ENCODE results near the gene TFAP2A. TPM values are rescaled to one million over a fixed set of nuclear protein-coding genes. Genes with fewer than 3 reads are reported as not detected.

Gene TFAP2A
- polyA plus RNA-seq, 1 donor (not counting 4 experiments of a cell fraction or from before 2014, with no cell fraction given): 30.2 TPM

DNA sequence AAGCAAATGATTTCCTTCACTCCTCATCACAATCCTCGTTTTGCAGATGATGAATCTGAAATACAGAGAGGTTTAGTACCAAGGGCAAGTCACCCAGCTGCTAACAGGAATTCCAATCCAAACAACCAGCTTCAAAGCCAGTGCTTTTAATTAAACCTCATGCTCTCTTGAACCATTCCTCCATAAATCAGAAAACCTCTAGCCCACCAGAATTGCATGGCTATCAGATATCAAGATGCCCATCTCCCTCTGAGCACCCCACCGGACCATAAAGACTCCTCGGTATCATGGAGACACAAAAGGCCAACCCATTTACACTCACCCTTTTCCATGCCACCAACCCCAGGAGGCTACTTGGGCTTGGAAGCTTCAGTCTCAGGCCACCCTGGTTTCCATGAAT, 46.0 kb downstream of the TFAP2A start:
- no peaks in the 10 kb centered on the region for H4K20me1 ChIP-seq (ENCODE audit: control insufficient read depth, extremely low read depth, insufficient read depth, low read length)
- dilution Hi-C loops (cut with MboI; ENCODE audit: extremely low pct_ligation_motif_present, low sequenced_read_pairs): no loop called here
- FAIRE-seq: no peak

DNA sequence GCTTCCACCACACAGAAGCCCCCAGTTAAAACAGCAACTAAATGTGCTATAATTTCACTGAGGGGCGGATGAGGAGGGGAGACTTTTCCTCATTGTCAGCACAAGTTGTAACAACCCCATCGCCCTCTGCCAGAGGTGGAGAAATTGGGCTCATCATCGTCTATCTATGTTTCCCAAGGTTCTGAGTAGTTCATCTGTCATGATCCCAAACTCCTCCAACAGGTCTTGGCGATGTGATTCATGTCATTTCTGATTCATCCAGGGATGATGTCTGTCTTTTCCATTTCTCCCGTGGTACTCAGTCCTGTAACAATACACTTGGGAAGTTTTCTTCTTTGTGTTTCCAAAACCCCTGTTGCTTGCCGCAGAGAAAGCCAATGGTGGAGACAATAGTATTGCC, 51.0 kb downstream of the TFAP2A start:
- no peaks in the 10 kb centered on the region for H3K9me1 ChIP-seq (ENCODE audit: control insufficient read depth, extremely low read depth, insufficient read depth, low read length)
- dilution Hi-C loops (cut with MboI; ENCODE audit: extremely low pct_ligation_motif_present, low sequenced_read_pairs): no loop called here
- peak overlapping the region; percentile 77 for H3K27ac ChIP-seq (ENCODE audit: control insufficient read depth, insufficient read depth, low read length)
- peak overlapping the region; percentile 43 for H2AFZ ChIP-seq (ENCODE audit: control insufficient read depth, low read length)
- H3K79me2 ChIP-seq (ENCODE audit: control insufficient read depth, insufficient read depth, low read length): no peaks in the 10 kb centered on the region
- peaks cover 9% of the 10 kb centered on the region for H3K4me1 ChIP-seq (ENCODE audit: control insufficient read depth, extremely low read depth, insufficient read depth, low read length)
- no peaks in the 10 kb centered on the region for H3K27me3 ChIP-seq (ENCODE audit: control insufficient read depth, extremely low read depth, insufficient read depth, low read length)
- no peaks in the 10 kb centered on the region for H3K9me3 ChIP-seq (ENCODE audit: control insufficient read depth, low read depth, low read length)
- peak overlapping the region; percentile 28 for H3K9ac ChIP-seq (ENCODE audit: control insufficient read depth, extremely low read depth, insufficient read depth, low read length)
- DNase-seq (ENCODE audit: low read depth, low spot score): no peak
- FAIRE-seq: peak; percentile 83
- H4K20me1 ChIP-seq (ENCODE audit: control insufficient read depth, extremely low read depth, insufficient read depth, low read length): no peaks in the 10 kb centered on the region
- peak overlapping the region; percentile 31 for H3K4me2 ChIP-seq (ENCODE audit: control insufficient read depth, extremely low read depth, insufficient read depth, low read depth, low read length)
- H3K4me3 ChIP-seq (ENCODE audit: control insufficient read depth in 2 of 3, extremely low read depth in 1 of 3, insufficient read depth in 2 of 3, low read depth in 1 of 3, low read length in 3 of 3): no peak overlapping the region
- no peaks in the 10 kb centered on the region for H3K36me3 ChIP-seq (ENCODE audit: control insufficient read depth in 2 of 2, extremely low read depth in 1 of 2, insufficient read depth in 2 of 2, low read length in 2 of 2)
- no peak for TF ChIP-seq EZH2 (IDR thresholded peaks at IDR 0.05; ENCODE audit: low read length)
- TF ChIP-seq, protein P1, sequence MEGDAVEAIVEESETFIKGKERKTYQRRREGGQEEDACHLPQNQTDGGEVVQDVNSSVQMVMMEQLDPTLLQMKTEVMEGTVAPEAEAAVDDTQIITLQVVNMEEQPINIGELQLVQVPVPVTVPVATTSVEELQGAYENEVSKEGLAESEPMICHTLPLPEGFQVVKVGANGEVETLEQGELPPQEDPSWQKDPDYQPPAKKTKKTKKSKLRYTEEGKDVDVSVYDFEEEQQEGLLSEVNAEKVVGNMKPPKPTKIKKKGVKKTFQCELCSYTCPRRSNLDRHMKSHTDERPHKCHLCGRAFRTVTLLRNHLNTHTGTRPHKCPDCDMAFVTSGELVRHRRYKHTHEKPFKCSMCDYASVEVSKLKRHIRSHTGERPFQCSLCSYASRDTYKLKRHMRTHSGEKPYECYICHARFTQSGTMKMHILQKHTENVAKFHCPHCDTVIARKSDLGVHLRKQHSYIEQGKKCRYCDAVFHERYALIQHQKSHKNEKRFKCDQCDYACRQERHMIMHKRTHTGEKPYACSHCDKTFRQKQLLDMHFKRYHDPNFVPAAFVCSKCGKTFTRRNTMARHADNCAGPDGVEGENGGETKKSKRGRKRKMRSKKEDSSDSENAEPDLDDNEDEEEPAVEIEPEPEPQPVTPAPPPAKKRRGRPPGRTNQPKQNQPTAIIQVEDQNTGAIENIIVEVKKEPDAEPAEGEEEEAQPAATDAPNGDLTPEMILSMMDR (optimal IDR thresholded peaks at IDR 0.05 in 1 of 3, IDR thresholded peaks at IDR 0.05 in 1 of 3, conservative IDR thresholded peaks at IDR 0.05 in 1 of 3; ENCODE audit: extremely low read depth in 1 of 3, insufficient read depth in 2 of 3, low read length in 3 of 3): no peak

More for the DNA sequence above, 46.0 kb downstream of the TFAP2A start:
- Histone ChIP-seq H3K4me2 (ENCODE audit: control insufficient read depth, extremely low read depth, insufficient read depth, low read depth, low read length) (no peak overlapping the region), H3K9me1 (ENCODE audit: control insufficient read depth, extremely low read depth, insufficient read depth, low read length) (no peaks in the 10 kb centered on the region), H3K4me1 (ENCODE audit: control insufficient read depth, extremely low read depth, insufficient read depth, low read length) (peaks cover 5% of the 10 kb centered on the region), H3K4me3 (ENCODE audit: control insufficient read depth in 2 of 3, extremely low read depth in 1 of 3, insufficient read depth in 2 of 3, low read depth in 1 of 3, low read length in 3 of 3) (no peak overlapping the region), H3K27ac (ENCODE audit: control insufficient read depth, insufficient read depth, low read length) (no peak overlapping the region), H3K9ac (ENCODE audit: control insufficient read depth, extremely low read depth, insufficient read depth, low read length) (no peak overlapping the region), H3K79me2 (ENCODE audit: control insufficient read depth, insufficient read depth, low read length) (no peaks in the 10 kb centered on the region), H2AFZ (ENCODE audit: control insufficient read depth, low read length) (no peak overlapping the region), H3K36me3 (ENCODE audit: control insufficient read depth in 2 of 2, extremely low read depth in 1 of 2, insufficient read depth in 2 of 2, low read length in 2 of 2) (no peaks in the 10 kb centered on the region), H3K27me3 (ENCODE audit: control insufficient read depth, extremely low read depth, insufficient read depth, low read length) (no peaks in the 10 kb centered on the region), H3K9me3 (ENCODE audit: control insufficient read depth, low read depth, low read length) (no peaks in the 10 kb centered on the region)
- no peak for DNase-seq (ENCODE audit: low read depth, low spot score)
- TF ChIP-seq, protein P1 (optimal IDR thresholded peaks at IDR 0.05 in 1 of 3, IDR thresholded peaks at IDR 0.05 in 1 of 3, conservative IDR thresholded peaks at IDR 0.05 in 1 of 3; ENCODE audit: extremely low read depth in 1 of 3, insufficient read depth in 2 of 3, low read length in 3 of 3): no peak
- no peak for TF ChIP-seq EZH2 (IDR thresholded peaks at IDR 0.05; ENCODE audit: low read length)
